IPS DF 4.7 (cell line): ENCODE data around the gene CACNA1I.

ENCODE experiments used
- DNase-seq: peaks from one replicate; pipeline ENCODE4 v3.0.0-alpha.2; 2013; ENCODE audit warnings: low spot score; ENCODE audit errors: extremely low read depth

Gene CACNA1I

DNA sequence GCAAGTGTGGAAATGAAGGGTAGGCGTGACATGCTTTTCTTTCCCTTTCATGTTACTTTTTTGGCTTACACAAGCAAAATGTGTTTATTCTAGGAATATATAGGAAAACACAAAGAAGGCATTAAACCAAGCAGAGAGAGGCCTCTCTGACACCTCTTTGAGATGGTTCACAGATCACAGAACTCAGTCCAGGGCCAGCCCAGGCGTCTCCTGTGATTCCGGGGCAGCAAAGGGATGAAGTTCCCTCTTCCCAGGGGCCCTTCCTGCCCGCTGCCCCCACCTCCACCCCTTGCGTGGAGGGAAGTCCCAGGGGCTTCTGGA, 78.0 kb downstream of the CACNA1I start:
- DNase-seq: no peak

DNA sequence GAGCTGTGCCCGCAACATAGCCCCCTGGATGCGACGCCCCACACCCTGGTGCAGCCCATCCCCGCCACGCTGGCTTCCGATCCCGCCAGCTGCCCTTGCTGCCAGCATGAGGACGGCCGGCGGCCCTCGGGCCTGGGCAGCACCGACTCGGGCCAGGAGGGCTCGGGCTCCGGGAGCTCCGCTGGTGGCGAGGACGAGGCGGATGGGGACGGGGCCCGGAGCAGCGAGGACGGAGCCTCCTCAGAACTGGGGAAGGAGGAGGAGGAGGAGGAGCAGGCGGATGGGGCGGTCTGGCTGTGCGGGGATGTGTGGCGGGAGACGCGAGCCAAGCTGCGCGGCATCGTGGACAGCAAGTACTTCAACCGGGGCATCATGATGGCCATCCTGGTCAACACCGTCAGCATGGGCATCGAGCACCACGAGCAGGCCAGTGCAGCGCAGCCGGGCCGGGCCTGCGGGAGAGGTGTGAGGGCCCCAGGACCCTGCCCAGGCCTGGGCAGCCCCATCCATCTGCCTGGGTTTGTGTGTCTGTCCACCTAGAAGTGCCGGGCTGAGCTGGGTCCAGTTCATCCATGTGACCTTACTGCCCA, 79.0 kb downstream of the CACNA1I start:
- DNase-seq: no peak

DNA sequence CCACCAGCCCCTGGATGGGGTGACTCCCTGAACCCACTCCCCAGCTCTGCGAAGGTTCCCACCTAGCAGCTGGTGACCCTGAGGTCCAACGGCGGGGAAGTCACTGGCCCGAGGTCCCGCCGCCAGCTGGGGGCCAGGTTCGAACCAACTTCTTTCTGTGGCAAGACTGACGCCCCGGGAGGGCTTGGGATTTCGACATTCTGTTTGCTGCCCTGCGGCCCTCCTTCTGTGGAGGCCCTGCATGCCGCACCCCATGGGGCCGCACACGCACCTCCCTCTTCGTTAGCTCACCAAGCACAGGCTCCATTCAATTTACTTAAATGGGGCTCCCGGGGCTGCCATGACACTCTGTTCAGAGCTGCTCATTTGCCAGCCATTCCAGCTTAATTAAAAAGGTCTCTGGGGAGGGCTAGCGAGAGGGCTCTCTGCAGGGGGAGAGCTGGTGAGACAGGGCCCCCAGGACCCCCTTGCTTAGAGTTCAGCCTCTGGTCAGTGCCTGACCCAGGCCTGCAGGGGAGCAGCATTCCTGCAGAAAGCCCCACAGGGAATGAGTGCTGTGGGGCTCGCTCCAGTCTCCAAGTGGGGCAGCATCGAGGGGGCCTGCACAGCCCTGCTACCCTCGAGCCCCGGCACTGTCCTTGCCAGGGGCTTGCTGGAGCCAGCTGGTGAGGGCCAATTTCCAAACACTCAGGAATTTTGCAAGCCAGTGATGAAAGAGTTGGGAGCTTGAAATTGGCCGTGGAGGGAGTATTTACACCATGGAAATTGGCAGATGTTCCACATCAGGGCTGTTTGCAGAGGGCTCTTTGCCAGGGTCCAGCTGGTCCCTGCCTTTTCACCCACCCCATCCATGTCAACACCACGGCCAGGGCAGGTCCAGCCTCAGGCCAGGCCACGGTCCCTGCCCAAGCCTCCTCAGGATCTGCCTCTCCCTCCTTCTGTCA, 80.8 kb downstream of the CACNA1I start:
- no peak for DNase-seq

DNA sequence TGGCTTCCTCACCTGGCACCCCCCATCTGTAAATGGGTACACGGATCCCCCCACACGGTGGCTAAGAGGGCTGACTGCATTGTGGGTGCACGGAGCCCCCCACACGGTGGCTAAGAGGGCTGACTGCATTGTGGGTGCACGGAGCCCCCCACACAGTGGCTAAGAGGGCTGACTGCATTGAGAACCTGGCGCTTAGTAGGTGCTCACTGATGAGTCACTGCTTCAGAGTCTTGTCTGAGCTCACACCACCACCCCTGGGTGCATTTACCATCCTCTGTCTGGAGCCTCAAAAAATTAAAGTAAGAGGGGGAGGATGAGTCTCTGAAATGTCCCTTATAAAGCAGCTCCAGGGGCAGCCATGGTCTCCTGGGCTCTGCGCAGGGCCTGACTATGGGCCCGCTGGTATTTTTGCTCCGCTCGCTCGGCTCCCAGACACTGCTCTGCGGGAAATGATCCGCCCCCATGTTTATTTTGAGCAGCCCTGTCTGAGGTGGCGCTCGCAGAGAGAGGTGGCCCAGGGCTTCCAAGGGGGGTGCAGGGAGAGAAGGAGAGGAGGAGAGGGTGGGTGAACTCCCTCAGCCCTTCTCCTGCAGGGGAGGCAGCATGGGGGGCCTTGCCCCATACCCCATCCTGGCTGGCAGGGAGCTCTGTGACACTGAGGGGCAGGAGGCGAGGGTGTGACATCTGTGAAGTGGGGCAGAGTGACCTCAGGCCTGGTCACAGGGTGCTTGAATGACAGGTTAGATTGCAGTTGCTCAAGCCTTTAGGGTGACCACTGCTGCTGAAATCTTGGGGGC, 82.6 kb downstream of the CACNA1I start:
- DNase-seq: no peak

DNA sequence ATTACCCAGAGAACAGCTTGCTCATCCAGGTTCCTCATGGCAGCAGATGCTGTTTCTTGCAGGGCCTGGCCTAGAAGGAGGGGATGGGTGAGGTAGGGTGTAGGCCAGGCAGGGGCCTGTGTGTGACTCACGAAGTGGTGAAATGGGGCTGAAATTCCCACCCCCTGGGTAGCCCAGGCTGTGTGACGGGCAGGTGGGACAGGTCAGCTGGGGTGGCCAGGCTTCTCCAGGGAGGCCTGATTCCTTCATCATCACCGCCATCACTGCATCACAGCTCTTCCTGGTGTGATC, 83.2 kb downstream of the CACNA1I start:
- no peak for DNase-seq

DNA sequence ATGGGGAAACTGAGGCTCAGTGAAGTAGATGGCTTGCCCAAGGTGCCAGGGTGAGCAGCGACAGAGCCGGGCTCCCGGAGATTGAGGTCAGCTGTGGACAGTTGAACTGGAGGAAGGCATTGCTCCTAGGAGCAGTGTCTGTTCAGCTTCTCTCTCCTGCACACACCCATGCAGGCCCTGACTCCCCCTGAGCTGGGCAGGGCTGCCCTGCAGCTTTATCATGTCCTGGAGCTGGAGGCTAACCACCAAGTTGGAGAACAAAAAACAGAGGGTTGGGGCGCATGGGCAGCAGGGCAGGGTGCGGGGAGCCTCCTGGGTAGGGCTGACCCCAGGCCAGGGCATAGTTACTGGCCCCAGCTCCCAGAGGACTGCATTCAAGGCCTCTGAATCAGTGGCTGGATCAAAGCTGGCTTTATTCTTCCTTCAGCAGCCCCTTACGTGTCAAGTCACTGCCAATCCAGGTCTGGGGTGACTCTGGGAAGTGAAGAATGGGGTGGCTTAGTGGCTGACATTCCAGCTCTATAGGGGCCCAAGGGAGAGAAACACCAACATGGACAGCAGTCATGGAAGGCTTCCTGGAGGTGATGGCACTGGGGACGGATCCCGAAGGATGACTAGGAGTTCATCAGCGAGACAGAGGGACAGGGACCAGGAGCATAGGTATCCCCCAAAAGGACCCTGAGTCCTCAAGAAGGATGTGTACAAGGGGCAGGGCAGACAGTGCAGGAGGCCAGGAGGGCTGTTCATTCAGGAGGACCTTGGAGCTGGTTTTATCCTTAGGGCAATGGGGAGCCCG, 83.8 kb downstream of the CACNA1I start:
- no peak for DNase-seq

DNA sequence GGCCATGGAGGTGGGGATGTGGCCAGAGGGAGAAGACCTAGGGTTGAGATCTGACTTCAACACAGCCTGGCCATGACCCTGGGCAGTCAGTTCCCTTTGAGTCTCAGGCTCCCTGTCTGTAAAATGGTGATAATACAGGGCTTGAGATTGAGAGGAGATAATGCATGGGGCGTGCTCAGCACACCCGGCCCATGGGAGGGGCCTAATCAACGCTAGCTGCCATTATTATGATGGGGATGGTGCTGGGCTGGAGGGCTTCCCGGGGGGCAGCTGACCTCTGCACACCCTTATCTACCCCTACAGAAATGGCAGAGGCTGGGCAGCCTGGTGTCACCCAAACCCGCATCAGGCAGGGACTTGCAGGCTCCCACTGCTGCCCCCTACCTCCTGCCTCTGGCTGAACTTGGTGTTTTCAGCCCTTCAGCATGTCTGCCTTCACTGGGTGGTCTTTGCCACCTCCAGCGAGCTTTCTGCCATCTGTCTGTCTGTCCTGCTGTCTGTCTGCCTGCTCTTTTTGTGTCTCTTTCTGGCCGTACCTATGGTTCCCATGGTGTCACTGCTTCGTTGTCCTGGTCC, 84.5 kb downstream of the CACNA1I start:
- no peak for DNase-seq

DNA sequence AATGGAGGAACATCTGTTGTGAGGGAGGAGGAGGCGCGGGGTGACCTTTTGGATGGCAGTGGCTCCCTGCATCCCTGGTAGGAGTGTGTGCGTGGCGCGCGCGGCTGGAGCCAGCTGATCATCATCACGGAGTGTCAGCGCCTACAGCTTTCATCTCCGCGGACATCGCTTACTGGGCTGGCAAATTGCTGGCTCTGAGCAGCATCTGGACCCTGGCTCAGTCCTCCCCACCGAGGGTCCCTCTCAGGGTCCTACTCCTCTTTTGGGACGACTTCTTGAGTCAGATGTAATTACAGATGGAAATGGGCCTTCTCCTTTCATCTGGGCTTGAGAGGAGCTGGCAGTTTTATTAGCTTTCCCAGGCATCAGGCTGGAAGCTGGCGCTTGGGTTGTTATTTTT, 85.3 kb downstream of the CACNA1I start:
- DNase-seq: no peak

DNA sequence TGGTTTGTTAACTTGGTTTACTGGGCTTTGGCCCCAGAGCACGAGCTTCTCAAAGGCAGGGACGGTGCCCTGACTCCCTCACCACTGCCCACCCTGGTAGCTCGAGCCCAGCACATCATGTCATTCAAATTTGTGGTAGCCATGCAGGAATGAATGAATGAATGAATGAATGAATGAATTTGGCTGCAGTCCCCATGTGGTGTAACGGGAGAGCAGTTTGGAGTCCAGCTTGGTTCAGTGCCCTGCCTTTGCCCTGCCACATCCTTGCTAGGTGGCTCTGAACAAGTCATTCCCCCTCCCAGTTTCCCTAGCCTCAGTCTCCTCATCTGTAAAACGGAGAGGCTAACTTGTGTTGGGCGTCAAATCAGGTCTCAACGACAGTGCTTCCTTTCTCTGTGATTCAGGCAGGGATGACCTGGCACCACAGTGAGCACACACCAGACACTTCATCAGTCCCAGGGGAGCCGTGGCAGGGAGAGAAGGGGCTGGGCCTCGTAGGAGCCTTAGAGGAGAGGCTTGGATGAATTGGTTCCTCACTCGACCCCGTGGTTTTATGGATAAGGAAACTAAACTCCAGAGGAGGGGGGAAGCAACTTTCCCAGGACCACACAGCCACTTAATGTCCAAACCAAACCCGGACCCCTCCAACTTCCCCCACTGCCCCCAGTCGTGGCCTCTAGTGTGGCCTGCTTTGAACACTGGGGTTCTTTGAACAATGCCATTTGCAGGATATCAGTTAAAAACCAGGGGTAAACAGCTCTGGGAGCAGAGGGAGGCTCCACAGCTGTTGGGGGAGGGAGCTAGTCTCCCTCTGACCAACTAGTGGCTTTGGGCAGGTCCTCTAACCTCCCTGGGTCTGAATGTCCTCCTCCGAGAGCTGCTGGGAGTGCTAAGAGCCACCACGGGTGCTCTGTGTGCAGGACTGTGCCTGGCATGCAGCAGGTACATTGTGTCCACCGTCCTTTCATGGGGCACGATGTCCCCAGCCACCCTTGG, 86.2 kb downstream of the CACNA1I start:
- no peak for DNase-seq

DNA sequence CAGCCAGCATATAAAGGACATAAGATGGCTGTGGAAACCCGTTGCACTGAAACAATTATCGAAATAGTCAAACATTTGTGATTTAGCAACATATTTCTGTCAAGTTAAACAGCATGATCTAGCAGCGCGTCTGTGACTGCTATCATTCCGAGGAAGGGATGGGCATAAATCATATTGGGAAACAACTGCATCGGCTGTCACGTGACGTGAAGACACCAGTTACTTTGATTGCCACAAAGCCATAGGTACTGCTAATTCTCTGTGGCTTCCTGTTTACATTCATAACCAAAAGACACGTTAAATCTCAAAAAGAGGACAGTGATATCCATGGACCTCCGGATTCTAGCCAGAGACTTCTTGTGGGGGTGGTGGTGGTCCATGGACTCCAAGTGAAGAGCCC, 87.8 kb downstream of the CACNA1I start:
- DNase-seq: no peak

DNA sequence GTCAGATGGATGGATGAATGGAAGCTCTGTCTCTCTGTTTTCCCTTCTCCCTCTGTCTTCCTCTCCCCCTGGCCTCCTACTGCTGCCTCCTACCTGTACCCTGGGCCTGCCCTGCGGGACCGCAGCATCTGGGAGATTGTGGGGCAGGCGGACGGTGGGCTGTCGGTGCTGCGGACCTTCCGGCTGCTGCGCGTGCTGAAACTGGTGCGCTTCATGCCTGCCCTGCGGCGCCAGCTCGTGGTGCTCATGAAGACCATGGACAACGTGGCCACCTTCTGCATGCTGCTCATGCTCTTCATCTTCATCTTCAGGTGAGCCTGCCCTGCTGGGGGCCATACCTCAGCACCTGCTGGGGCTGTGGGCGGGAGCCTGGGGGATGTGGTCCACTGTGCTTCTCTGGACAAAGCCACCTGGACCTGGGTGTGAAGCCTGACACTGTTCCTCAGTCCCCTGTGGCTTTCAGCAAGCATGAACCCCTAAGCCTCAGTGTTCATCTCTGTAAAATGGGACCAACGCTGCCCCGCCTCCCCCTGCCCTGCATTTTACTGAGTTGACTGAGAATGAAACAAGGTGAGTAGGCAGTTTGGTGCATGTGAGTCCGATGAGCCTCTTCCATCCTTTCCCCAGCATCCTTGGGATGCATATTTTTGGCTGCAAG, 88.4 kb downstream of the CACNA1I start:
- no peak for DNase-seq

DNA sequence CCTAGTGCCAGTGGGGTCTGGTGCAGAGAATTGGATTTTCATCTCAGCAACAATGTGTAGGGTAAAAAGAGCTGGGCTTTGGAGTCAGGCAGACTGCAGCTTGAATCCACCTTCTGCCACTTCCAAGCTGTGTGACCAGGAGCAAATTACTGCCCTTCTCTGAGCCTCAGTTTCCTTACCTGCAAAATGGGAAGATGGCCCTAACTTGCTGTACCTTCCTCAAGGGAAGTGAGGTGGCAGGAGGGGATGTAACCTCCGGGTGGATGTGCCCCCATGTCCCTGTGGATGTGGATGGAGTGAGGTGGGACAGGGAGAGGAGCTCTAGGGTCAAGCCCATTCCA, 90.9 kb downstream of the CACNA1I start:
- no peak for DNase-seq

DNA sequence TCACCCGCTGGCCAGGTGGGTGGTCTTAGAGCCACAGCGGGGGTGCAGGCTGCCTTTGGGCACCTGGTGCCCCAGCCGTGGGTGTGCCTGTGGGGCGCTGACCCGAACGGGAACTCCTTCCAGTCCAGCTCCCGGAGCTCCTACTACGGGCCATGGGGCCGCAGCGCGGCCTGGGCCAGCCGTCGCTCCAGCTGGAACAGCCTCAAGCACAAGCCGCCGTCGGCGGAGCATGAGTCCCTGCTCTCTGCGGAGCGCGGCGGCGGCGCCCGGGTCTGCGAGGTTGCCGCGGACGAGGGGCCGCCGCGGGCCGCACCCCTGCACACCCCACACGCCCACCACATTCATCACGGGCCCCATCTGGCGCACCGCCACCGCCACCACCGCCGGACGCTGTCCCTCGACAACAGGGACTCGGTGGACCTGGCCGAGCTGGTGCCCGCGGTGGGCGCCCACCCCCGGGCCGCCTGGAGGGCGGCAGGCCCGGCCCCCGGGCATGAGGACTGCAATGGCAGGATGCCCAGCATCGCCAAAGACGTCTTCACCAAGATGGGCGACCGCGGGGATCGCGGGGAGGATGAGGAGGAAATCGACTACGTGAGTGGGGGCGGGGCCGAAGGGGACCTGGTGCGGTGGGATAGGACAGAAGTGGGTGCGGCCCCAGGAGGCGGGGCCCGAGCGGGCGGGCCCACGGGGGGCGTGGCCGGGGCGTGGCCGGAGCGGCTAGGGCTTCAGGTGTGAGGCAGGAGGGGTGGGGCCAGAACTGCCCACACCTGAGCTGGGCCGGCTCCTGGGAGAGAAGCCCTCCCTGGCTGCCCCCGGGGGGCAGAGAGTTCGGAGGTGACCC, 91.5 kb downstream of the CACNA1I start:
- no peak for DNase-seq

DNA sequence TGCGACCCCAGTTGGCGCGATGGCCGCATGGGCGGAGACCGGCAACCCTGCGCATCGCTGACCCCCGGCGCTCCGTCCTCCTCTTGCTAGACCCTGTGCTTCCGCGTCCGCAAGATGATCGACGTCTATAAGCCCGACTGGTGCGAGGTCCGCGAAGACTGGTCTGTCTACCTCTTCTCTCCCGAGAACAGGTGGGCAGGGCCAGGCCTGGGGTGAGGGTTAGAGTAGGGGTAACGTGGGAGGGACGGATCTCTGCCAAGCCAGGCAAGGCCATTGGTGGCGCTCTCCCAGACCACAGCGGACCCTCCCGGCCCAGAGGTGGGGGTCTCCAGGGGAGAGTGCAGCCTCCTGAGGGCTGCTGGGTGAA, 92.1 kb downstream of the CACNA1I start:
- DNase-seq: no peak

DNA sequence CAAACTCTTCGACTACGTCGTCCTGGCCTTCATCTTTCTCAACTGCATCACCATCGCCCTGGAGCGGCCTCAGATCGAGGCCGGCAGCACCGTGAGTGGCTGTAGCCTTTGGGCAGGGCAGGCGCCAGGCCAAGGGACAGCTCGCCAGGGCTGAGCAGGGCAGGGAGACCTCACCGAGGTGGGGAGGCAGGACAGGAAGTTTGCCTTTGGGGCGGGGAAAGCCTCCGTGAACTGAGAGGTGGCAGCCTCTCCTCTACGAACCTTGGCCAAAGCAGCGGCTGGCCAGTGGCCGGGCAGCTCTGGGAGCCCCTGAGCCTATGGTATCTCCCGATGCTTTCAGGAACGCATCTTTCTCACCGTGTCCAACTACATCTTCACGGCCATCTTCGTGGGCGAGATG, 93.2 kb downstream of the CACNA1I start:
- DNase-seq: no peak

DNA sequence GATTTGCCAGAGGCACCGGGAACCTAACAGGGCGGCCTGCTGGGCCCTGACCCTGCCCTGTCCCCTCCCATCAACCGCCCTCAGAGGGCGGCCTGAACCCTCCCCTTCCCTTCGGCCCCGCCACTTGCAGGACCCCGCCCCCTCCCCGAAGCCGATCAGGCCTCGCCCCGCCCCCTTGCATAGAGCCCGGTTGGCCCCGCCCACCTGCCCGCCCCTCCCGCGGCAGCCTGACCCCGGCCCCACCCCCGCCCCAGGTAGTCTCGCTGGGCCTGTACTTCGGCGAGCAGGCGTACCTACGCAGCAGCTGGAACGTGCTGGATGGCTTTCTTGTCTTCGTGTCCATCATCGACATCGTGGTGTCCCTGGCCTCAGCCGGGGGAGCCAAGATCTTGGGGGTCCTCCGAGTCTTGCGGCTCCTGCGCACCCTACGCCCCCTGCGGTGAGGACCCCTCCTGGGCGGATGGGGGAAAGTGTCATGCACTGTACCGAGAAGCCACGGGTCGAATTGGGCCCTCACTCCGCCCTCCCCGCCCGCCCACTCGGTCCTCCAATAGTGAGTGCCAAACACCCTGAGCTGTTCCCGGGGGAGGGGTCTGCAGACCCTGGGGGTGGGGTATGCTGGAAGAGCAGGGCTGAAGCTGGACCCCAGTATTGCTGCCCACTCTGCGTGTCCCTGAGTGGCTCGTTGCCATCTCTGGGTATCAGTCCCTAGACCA, 94.1 kb downstream of the CACNA1I start:
- no peak for DNase-seq

DNA sequence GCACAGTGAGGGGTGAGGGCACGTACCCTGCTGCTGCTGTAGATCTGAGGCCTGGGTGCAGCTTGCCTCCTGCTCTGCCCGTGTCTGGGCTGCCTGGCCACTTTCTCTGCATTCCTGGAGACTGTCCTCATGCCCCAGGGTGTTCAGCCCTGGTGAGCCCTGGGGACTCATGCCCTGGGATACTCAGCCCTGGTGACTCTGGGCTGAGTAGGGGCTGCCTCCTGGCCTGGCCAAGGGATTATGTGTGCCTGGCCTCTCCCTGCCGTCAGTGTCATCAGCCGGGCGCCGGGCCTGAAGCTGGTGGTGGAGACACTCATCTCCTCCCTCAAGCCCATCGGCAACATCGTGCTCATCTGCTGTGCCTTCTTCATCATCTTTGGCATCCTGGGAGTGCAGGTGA, 94.7 kb downstream of the CACNA1I start:
- no peak for DNase-seq
